NB4 (cell line): ENCODE results near the gene CNOT8.

Experiments used
- DNase-seq: peaks from one replicate; pipeline ENCODE4 v3.0.0; 2010; ENCODE audit warnings: low read depth
- H3K4me3 ChIP-seq: one replicate; pipeline ENCODE4 v1.5.1; 2011; ENCODE audit warnings: mild to moderate bottlenecking, low read depth, low read length, moderate library complexity
- MYC ChIP-seq: IDR thresholded peaks from 2 replicates; pipeline ENCODE4 v1.6.1; 2011; ENCODE audit warnings: low read depth, low read length
- POLR2A ChIP-seq: IDR thresholded peaks from 2 replicates; pipeline ENCODE4 v1.6.1; 2011; ENCODE audit warnings: mild to moderate bottlenecking; ENCODE audit not compliant: insufficient read length; ENCODE audit errors: extremely low read depth
- TF ChIP-seq, protein P1 (sequence below): IDR thresholded peaks from 2 replicates; pipeline ENCODE4 v1.6.1; 2011; ENCODE audit warnings: low read depth, low read length
- TF ChIP-seq, protein P2 (sequence below): IDR thresholded peaks from one replicate; pipeline ENCODE4 v1.5.1; 2012; ENCODE audit warnings: low read depth, low read length

Gene CNOT8

DNA sequence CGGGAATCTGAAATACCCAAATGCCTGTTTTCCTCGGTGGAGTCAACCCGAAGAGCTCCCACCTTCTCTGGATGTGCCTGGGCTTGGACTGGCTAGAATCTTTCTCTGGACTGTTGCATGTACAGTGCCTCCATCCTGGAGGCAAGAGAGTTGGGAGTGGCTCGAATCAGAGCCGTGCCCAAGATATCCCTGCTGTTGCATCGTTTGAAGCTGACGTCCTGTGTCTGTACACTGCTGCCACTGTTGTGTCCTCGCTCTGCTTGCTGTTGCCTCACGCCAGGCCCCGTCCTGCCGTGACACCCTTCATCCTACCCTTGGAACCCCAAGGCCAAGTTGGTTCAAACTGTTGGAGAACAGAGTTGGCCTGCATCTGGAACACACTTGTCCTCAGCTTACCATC, 43.4 kb upstream of the CNOT8 start:
- TF ChIP-seq MYC: no peak
- TF ChIP-seq, protein P1, sequence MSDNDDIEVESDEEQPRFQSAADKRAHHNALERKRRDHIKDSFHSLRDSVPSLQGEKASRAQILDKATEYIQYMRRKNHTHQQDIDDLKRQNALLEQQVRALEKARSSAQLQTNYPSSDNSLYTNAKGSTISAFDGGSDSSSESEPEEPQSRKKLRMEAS: no peak
- TF ChIP-seq, protein P2, sequence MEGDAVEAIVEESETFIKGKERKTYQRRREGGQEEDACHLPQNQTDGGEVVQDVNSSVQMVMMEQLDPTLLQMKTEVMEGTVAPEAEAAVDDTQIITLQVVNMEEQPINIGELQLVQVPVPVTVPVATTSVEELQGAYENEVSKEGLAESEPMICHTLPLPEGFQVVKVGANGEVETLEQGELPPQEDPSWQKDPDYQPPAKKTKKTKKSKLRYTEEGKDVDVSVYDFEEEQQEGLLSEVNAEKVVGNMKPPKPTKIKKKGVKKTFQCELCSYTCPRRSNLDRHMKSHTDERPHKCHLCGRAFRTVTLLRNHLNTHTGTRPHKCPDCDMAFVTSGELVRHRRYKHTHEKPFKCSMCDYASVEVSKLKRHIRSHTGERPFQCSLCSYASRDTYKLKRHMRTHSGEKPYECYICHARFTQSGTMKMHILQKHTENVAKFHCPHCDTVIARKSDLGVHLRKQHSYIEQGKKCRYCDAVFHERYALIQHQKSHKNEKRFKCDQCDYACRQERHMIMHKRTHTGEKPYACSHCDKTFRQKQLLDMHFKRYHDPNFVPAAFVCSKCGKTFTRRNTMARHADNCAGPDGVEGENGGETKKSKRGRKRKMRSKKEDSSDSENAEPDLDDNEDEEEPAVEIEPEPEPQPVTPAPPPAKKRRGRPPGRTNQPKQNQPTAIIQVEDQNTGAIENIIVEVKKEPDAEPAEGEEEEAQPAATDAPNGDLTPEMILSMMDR: no peak
- no peak for TF ChIP-seq POLR2A
- H3K4me3 ChIP-seq: no peak overlapping the region
- no peak for DNase-seq

DNA sequence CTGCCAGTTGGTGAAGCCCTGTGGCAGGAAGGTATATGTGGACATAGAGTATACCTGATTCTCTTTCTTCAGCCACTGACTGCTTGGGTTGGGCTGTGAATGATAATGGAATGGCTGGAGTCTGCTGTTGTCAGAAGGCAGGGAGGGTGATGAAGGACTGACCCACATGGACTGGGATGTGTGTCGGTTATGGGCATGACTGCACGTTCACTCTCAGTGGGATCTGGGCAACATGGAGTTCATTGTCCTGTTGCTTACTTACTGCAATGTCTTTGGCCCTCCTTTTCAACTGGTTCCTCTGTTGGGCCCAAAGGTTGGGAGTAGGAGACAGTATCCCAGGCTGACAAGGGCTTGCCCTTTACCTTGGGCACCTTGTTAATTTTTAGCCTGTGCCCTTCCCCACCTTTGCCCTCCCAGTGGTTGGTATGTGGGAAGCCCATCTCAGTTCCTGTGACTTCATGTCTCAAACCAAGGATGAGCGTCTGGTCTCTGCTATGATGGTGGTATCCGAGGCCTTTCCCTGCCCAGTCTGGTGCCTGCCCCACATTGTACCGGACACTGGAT, 42.7 kb upstream of the CNOT8 start:
- no peak for TF ChIP-seq POLR2A
- TF ChIP-seq, protein P2: no peak
- TF ChIP-seq, protein P1: no peak
- TF ChIP-seq MYC: no peak
- no peak overlapping the region for H3K4me3 ChIP-seq
- no peak for DNase-seq

DNA sequence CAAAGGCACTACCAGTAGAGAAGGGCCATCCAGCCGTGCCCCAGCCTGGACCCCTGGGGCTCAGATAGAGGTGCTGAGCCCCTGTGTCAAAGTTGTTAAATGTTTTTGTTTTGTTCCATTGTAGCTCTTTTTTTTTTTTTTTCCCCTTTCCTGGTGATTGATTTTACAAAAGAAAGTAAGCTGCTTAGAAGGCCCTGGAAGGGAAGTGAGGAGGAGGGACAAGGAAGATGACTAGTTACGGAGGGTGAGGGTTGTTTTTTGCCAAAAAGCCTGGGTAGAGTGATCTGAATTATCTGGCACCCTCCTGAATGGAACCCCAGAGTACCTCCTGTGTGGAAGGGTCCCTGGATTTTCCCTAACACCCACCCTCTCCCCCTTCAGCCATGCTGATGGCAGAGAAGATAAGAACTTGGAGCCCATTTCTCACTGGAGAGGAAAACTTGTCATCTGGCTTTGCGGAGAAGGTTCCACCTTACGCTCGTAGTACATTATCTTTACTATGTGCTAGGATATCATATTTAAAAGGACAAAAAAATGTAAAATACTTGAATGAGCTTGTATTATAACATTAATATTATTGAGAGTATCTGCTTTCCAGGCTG, 41.4 kb upstream of the CNOT8 start:
- TF ChIP-seq POLR2A (no peak), MYC (no peak)
- TF ChIP-seq, protein P1: no peak
- TF ChIP-seq, protein P2: no peak

DNA sequence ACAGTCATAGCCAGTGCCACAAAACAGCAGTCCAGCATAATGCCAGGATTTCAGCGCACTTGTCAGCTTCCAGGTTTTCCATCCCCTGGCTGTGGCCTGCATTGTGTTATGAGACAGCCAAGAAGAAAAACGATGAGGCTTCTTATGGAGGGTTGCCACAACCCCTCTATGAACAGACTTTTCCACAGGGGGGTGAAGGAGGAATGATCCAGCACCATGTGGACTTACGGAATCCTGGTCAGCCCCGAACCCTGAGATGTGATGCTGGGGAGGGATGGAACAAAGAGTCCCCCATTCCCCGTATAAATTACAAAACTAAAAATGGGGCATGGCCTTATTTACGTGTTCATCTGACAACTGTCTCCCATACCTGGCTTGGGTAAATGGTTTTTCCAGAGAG, 40.6 kb upstream of the CNOT8 start:
- no peak for DNase-seq
- TF ChIP-seq, protein P1: no peak
- no peak for TF ChIP-seq MYC
- TF ChIP-seq, protein P2: no peak
- TF ChIP-seq POLR2A: no peak
- H3K4me3 ChIP-seq: no peak overlapping the region

More for the DNA sequence above, 41.4 kb upstream of the CNOT8 start:
- no peak for DNase-seq
- H3K4me3 ChIP-seq: no peak overlapping the region

DNA sequence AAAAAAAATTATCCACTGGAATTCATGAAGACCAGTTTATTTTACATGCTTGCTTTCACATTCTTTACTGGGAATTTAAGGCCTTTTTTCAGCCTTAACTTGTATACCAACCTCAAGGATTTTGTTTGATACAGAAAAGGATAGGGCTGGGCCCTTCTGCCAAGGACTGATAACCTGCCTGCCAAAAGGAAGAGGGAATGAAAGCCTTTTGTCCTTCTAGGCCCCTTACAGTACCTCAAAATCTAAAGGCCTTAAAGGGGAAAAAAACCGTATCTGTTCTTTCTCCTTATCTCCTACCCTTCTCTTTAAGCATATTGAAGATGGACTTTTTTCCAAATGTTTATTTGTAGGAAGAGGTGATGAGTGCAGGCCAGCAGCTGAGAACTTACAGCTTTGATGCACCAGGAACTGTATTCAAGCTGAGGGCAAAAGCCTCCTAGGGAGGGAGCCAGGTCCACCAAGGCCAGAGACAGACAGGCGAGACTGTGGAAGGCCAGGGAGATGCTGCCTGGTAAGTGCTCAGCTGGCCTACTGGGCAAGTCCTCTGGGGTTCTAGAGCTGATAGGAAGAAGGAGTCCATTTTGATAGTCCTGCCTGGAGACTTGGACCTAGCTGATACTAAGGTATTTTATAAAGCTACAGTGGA, 39.8 kb upstream of the CNOT8 start:
- no peak overlapping the region for H3K4me3 ChIP-seq
- DNase-seq: no peak
- TF ChIP-seq MYC: no peak
- TF ChIP-seq, protein P1: no peak
- TF ChIP-seq, protein P2: no peak
- no peak for TF ChIP-seq POLR2A
